GM19372 (cell line): ENCODE results near the gene PPP1R37.

ENCODE experiments used
- ATAC-seq: cut with Tn5 transposase; IDR thresholded peaks from one replicate; pipeline ENCODE4 v1.9.1; 2021; ENCODE audit warnings: mild to moderate bottlenecking, low read depth, moderate library complexity; ENCODE audit not compliant: unreplicated experiment

The PPP1R37 gene

GRCh38 chr19:45135176-45135885, 42.4 kb downstream of the PPP1R37 start:
- ATAC-seq: no peak

- no peak for ATAC-seq
Observed at GRCh38 chr19:45136507-45137178, 43.7 kb downstream of the PPP1R37 start.

- ATAC-seq: peak; percentile 85
Observed at GRCh38 chr19:45137179-45137761, 44.3 kb downstream of the PPP1R37 start.

- ATAC-seq: no peak
Observed at GRCh38 chr19:45138303-45138751, 45.3 kb downstream of the PPP1R37 start.

GRCh38 chr19:45139286-45140143, 46.5 kb downstream of the PPP1R37 start:
- ATAC-seq: no peak

- ATAC-seq: no peak
Observed at GRCh38 chr19:45140144-45140503, 47.1 kb downstream of the PPP1R37 start.

GRCh38 chr19:45140533-45140932, 47.6 kb downstream of the PPP1R37 start:
- no peak for ATAC-seq

GRCh38 chr19:45141203-45141900, 48.4 kb downstream of the PPP1R37 start:
- ATAC-seq: no peak

- no peak for ATAC-seq
Observed at GRCh38 chr19:45142016-45142725, 49.2 kb downstream of the PPP1R37 start.

- no peak for ATAC-seq
Observed at GRCh38 chr19:45142726-45143110, 49.7 kb downstream of the PPP1R37 start.

GRCh38 chr19:45144431-45145269, 51.7 kb downstream of the PPP1R37 start:
- ATAC-seq: no peak

GRCh38 chr19:45145270-45146189, 52.6 kb downstream of the PPP1R37 start:
- no peak for ATAC-seq

- ATAC-seq: no peak
Observed at GRCh38 chr19:45146251-45146650, 53.3 kb downstream of the PPP1R37 start.

GRCh38 chr19:45146741-45147205, 53.8 kb downstream of the PPP1R37 start:
- no peak for ATAC-seq

GRCh38 chr19:45147835-45148676, 55.1 kb downstream of the PPP1R37 start:
- ATAC-seq: no peak

GRCh38 chr19:45149129-45149528, 56.1 kb downstream of the PPP1R37 start:
- ATAC-seq: no peak

GRCh38 chr19:45150180-45150579, 57.2 kb downstream of the PPP1R37 start:
- no peak for ATAC-seq
